ENCODE measurements around the gene SGIP1. TPM values are rescaled to one million over a fixed set of nuclear protein-coding genes. Genes with fewer than 3 reads are reported as not detected.

Gene SGIP1
- total RNA-seq, 1 donor from 2014 or later = not detected

DNA sequence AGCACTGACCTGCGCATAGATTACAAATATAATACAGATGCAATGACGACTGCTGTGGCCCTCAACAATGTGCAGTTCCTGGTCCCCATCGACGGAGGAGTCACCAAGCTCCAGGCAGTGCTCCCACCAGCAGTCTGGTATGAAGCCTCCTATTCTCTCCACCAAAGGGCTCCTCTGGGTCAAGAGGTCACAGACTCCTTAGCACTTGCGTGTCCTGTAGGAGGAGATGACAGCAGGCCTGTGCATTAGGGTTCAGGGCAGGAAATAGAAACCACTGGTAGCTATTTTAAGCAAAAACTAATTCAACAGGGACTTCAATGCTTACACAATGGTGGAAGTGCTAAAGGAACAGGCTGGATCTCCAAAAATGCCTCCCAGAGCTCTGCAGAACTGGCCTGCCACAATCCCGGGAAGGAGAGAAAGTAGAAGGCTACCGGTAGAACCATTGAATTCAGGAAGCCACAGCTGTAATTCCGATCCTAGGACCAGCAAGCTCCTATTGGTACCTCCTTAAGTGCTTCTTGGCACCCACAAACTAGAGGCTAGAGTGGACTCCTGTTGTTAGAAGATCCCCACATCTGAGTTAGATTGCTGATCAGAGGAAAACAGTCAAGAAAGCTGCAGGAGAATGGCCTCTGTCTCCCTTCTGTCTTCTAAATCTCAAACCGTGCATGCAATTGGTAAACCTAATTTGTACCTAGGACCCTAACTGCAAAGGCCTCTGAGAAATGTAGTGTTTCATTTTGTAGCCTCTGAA is 205.6 kb downstream of the SGIP1 start:
- ChIA-PET CTCF (no interaction called here), POLR2A (no interaction called here)
- Mint-ChIP-seq H3K27ac (no peak overlapping the region), H3K4me3 (no peak overlapping the region), H3K4me1 (peaks cover 7% of the 10 kb centered on the region), H3K36me3 (ENCODE audit: low read depth) (no peaks in the 10 kb centered on the region), H3K27me3 (no peaks in the 10 kb centered on the region), H3K9me3 (no peaks in the 10 kb centered on the region)
- no peak for ATAC-seq (ENCODE audit: low read depth)
- no peak for DNase-seq
- intact Hi-C loops (cut with micrococcal nuclease) = no loop called here
- TF ChIP-seq CTCF (IDR thresholded peaks at IDR 0.05) = no peak

DNA sequence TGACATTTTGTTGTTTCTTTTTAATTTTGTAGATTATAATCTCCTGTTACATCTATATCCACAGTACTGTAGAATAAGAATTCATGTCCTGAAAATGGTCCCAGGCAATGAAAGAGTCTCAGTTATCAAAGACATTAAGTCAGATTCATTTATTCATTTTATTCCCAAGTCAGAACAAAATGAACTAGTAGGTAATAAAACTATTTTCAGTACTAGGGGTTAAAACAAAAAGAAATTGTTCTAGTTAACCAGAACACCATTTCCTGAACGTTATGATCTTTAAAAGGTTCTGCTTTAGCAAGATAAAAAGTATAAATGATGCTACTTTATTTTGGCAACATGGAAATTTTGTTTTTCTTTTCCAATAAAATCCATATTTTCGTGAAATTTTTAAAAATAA is 211.5 kb downstream of the SGIP1 start:
- H3K9me3 Mint-ChIP-seq = no peaks in the 10 kb centered on the region
- TF ChIP-seq CTCF (IDR thresholded peaks at IDR 0.05) = no peak
- no peaks in the 10 kb centered on the region for H3K4me1 Mint-ChIP-seq
- ATAC-seq (ENCODE audit: low read depth) (no peak), DNase-seq (no peak)
- peaks cover 9% of the 10 kb centered on the region for H3K27me3 Mint-ChIP-seq
- intact Hi-C loops (cut with micrococcal nuclease) = no loop called here
- H3K36me3 Mint-ChIP-seq (ENCODE audit: low read depth) = no peaks in the 10 kb centered on the region
- H3K27ac Mint-ChIP-seq = no peak overlapping the region
- ChIA-PET POLR2A (no interaction called here), CTCF (interaction anchor here (0.7 kb wide), 1 partner anchor 19 kb away, joined by 3 read pairs; no protein-coding TSS in a partner anchor)
- H3K4me3 Mint-ChIP-seq = no peak overlapping the region

GRCh38 chr1:66747501-66747900 is 213.5 kb downstream of the SGIP1 start:
- ChIA-PET CTCF (no interaction called here), POLR2A (no interaction called here)
- no peaks in the 10 kb centered on the region for H3K36me3 Mint-ChIP-seq (ENCODE audit: low read depth)
- intact Hi-C loops (cut with micrococcal nuclease) = no loop called here
- peaks cover 7% of the 10 kb centered on the region for H3K4me1 Mint-ChIP-seq
- H3K27ac Mint-ChIP-seq = no peak overlapping the region
- DNase-seq = no peak
- H3K4me3 Mint-ChIP-seq = no peak overlapping the region
- H3K9me3 Mint-ChIP-seq = no peaks in the 10 kb centered on the region
- ATAC-seq (ENCODE audit: low read depth) = no peak
- TF ChIP-seq CTCF (IDR thresholded peaks at IDR 0.05) = no peak
- peaks cover 23% of the 10 kb centered on the region for H3K27me3 Mint-ChIP-seq

GRCh38 chr1:66750577-66750976 is 216.6 kb downstream of the SGIP1 start:
- ChIA-PET CTCF (no interaction called here), POLR2A (no interaction called here)
- no peak for TF ChIP-seq CTCF (IDR thresholded peaks at IDR 0.05)
- no peak overlapping the region for H3K4me3 Mint-ChIP-seq
- no peak for DNase-seq
- ATAC-seq (ENCODE audit: low read depth) = no peak
- H3K36me3 Mint-ChIP-seq (ENCODE audit: low read depth) = no peaks in the 10 kb centered on the region
- no peaks in the 10 kb centered on the region for H3K9me3 Mint-ChIP-seq
- no peak overlapping the region for H3K27ac Mint-ChIP-seq
- H3K27me3 Mint-ChIP-seq = peaks cover 40% of the 10 kb centered on the region
- peaks cover 13% of the 10 kb centered on the region for H3K4me1 Mint-ChIP-seq
- intact Hi-C loops (cut with micrococcal nuclease) = no loop called here

DNA sequence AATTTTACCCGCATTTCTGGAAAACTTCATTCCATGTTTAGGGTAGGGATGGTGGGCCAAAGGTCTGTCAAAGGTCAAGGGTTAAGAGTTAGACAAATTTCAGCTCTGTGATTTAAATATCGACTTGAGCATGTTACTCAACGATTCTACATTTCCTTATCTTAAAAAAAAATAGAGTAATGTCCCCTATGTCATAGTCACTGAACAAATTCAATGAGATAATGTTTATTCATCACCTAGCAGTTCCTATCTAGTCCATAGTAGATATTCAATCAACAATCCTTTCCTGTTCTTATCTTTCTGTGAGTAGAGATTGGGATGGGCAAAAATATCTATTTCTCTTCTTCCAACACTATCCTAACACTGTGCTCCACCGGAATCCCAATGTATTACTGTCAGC is 217.2 kb downstream of the SGIP1 start:
- H3K4me3 Mint-ChIP-seq = no peak overlapping the region
- CTCF ChIA-PET = no interaction called here
- no peaks in the 10 kb centered on the region for H3K36me3 Mint-ChIP-seq (ENCODE audit: low read depth)
- intact Hi-C loops (cut with micrococcal nuclease) = no loop called here
- no peak overlapping the region for H3K27ac Mint-ChIP-seq
- H3K27me3 Mint-ChIP-seq = peaks cover 40% of the 10 kb centered on the region
- H3K4me1 Mint-ChIP-seq = peaks cover 13% of the 10 kb centered on the region
- TF ChIP-seq CTCF (IDR thresholded peaks at IDR 0.05) = no peak
- H3K9me3 Mint-ChIP-seq = no peaks in the 10 kb centered on the region
- POLR2A ChIA-PET = no interaction called here
- ATAC-seq (ENCODE audit: low read depth) = no peak
- DNase-seq = no peak
